CD4-positive, alpha-beta T cell treated with Interleukin-10 for 1 hour (primary cell): ENCODE data around the gene IGFN1.

Experiments
- DNase-seq: peaks from one replicate; pipeline ENCODE4 v3.0.0-alpha.2; 2020

Gene IGFN1

GRCh38 chr1:201163707-201164106 lies 26.9 kb upstream of the IGFN1 start:
- DNase-seq = no peak

- no peak for DNase-seq
These were observed 26.0 kb upstream of the IGFN1 start for GRCh38 chr1:201164645-201165044.

- DNase-seq = no peak
These were observed 23.3 kb upstream of the IGFN1 start for GRCh38 chr1:201167041-201167991.

GRCh38 chr1:201169203-201169602 lies 21.4 kb upstream of the IGFN1 start:
- DNase-seq = no peak

- no peak for DNase-seq
These were observed 20.6 kb upstream of the IGFN1 start for GRCh38 chr1:201169971-201170532.

GRCh38 chr1:201170533-201171062 lies 20.0 kb upstream of the IGFN1 start:
- DNase-seq = peak; percentile 83

- peak; percentile 47 for DNase-seq
These were observed 19.3 kb upstream of the IGFN1 start for GRCh38 chr1:201171063-201172036.

- DNase-seq = no peak
These were observed 18.3 kb upstream of the IGFN1 start for GRCh38 chr1:201172326-201172725.

- no peak for DNase-seq
These were observed 17.5 kb upstream of the IGFN1 start for GRCh38 chr1:201172999-201173610.

- no peak for DNase-seq
These were observed 16.9 kb upstream of the IGFN1 start for GRCh38 chr1:201173736-201174135.

GRCh38 chr1:201175820-201176500 lies 14.7 kb upstream of the IGFN1 start:
- no peak for DNase-seq

- DNase-seq = no peak
These were observed 13.7 kb upstream of the IGFN1 start for GRCh38 chr1:201176940-201177339.

- DNase-seq = no peak
These were observed 11.9 kb upstream of the IGFN1 start for GRCh38 chr1:201178718-201179117.

- DNase-seq = no peak
These were observed 10.5 kb upstream of the IGFN1 start for GRCh38 chr1:201180141-201180540.

- no peak for DNase-seq
These were observed 9.7 kb upstream of the IGFN1 start for GRCh38 chr1:201180901-201181300.

- DNase-seq = no peak
These were observed 9.3 kb upstream of the IGFN1 start for GRCh38 chr1:201181323-201181722.

GRCh38 chr1:201181726-201182125 lies 8.9 kb upstream of the IGFN1 start:
- DNase-seq = no peak

- no peak for DNase-seq
These were observed 7.4 kb upstream of the IGFN1 start for GRCh38 chr1:201183209-201183608.

- no peak for DNase-seq
These were observed 6.9 kb upstream of the IGFN1 start for GRCh38 chr1:201183753-201184152.

- DNase-seq = no peak
These were observed 6.1 kb upstream of the IGFN1 start for GRCh38 chr1:201184307-201185122.

GRCh38 chr1:201185123-201185453 lies 5.5 kb upstream of the IGFN1 start:
- no peak for DNase-seq
